Nephron progenitor cell (in vitro differentiated cells): ENCODE results near the gene LMBR1.

Experiments
- DNase-seq: peaks from one replicate; pipeline ENCODE4 v3.0.0; 2021
- H3K27ac Mint-ChIP-seq: 2 replicates; pipeline ENCODE4 v1.8.0; 2021; ENCODE audit warnings: mild to moderate bottlenecking, moderate library complexity, mixed read lengths
- H3K27me3 Mint-ChIP-seq: 2 replicates; pipeline ENCODE4 v1.8.0; 2021; ENCODE audit warnings: mild to moderate bottlenecking, low read depth, mixed read lengths; ENCODE audit not compliant: poor library complexity
- H3K36me3 Mint-ChIP-seq: 2 replicates; pipeline ENCODE4 v1.8.0; 2021; ENCODE audit warnings: low read depth, mixed read lengths
- H3K4me1 Mint-ChIP-seq: 2 replicates; pipeline ENCODE4 v1.8.0; 2021; ENCODE audit warnings: mixed read lengths
- H3K4me3 Mint-ChIP-seq: 2 replicates; pipeline ENCODE4 v1.8.0; 2021; ENCODE audit warnings: mild to moderate bottlenecking, moderate library complexity, mixed read lengths
- H3K9me3 Mint-ChIP-seq: 2 replicates; pipeline ENCODE4 v1.8.0; 2021; ENCODE audit warnings: mild to moderate bottlenecking, moderate library complexity, mixed read lengths
- CTCF ChIP-seq: fragments of 200-600 bp; sonication (generic); IDR thresholded peaks from 2 replicates; pipeline ENCODE4 v1.5.0; 2021; ENCODE audit warnings: antibody characterized with exemption

The LMBR1 gene

DNA sequence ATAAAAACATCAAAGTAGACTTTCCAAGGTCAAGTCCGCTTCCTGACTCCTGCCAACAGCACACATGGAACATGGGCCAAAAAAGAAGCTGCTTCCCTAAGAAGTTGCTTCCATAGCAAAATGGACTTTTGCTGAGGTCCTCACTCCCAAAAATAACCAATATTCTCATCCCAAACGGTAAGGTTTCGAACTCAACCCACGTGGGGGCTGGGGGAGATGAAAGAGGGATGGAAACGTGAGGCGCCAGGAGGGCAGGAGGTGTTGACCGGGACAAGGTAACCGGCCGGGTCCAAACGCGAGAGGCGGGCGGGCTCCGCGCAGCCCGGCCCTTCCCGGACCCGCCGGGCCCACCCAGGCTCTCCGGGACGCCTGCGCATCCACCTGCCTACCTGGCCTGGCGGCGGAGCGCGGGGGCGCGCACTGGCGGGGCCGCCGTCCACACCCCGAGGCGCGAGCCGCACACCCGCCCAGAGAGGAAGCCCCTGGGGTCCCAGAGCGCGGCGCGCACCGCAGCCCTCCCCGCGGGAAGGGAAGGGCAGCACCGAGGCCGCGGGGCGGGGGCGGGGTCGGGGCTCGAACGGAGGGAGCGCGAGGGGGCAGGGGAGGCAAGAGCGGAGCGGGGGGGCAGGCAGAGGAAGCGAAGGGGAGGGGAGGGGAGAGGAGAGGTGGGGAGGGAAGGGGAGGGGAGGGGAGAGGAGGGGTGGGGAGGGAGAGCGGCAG lies 742 bp downstream of the LMBR1 start:
- TF ChIP-seq CTCF = no peak
- peaks cover 7% of the 10 kb centered on the region for H3K27me3 Mint-ChIP-seq
- peak overlapping the region; percentile 94 for H3K4me3 Mint-ChIP-seq
- H3K9me3 Mint-ChIP-seq = peaks cover 13% of the 10 kb centered on the region
- peak; percentile 76 for DNase-seq
- peaks cover 26% of the 10 kb centered on the region for H3K4me1 Mint-ChIP-seq
- H3K36me3 Mint-ChIP-seq = peaks cover 24% of the 10 kb centered on the region
- peak overlapping the region; percentile 91 for H3K27ac Mint-ChIP-seq

DNA sequence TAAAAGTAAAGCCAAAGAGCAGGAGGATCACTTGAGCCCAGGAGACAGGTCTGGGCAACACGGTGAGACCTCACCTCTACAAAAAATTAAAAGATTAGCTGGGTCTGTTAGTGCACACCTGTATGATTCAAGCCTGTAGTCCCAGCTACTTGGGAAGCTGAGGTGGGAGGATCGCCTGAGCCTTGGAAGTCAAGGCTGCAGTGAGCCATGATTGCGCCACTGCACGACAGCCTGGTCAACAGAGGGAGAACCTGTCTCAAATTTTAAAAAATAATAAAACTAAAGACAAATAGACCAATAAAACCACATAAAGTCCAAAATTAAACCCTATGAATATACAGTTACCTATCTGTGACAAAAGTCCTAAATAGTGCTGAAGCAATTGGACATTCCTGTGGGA lies 3.2 kb downstream of the LMBR1 start:
- Mint-ChIP-seq H3K27me3 (peaks cover 3% of the 10 kb centered on the region), H3K9me3 (peaks cover 13% of the 10 kb centered on the region), H3K4me1 (peaks cover 26% of the 10 kb centered on the region), H3K27ac (no peak overlapping the region), H3K36me3 (peaks cover 34% of the 10 kb centered on the region), H3K4me3 (no peak overlapping the region)
- no peak for DNase-seq
- no peak for TF ChIP-seq CTCF

DNA sequence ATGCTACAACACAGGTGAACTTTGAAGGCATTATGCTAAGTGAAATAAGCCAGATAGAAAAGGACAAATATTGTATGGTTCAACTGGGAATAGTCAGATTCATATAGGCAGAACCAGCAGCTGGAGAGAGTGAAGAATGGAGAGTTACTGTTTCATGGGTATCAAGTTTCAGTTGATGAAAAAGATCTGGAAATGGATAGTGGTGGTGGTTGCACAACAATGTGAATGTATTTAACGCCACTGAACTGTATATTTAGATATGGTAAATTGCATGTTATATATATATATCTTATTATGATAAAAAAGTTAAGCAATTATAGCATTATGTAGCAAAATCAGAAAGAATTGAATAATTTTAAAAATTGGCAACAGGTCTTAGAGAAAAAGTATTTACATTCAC lies 3.9 kb downstream of the LMBR1 start:
- peaks cover under 1% of the 10 kb centered on the region for H3K27me3 Mint-ChIP-seq
- no peak overlapping the region for H3K27ac Mint-ChIP-seq
- DNase-seq = no peak
- peaks cover 19% of the 10 kb centered on the region for H3K9me3 Mint-ChIP-seq
- peaks cover 26% of the 10 kb centered on the region for H3K4me1 Mint-ChIP-seq
- H3K36me3 Mint-ChIP-seq = peaks cover 41% of the 10 kb centered on the region
- H3K4me3 Mint-ChIP-seq = no peak overlapping the region
- TF ChIP-seq CTCF = no peak

GRCh38 chr7:156886020-156886795 lies 6.8 kb downstream of the LMBR1 start:
- H3K27ac Mint-ChIP-seq = no peak overlapping the region
- no peak overlapping the region for H3K4me3 Mint-ChIP-seq
- TF ChIP-seq CTCF = no peak
- H3K9me3 Mint-ChIP-seq = peaks cover 44% of the 10 kb centered on the region
- H3K27me3 Mint-ChIP-seq = no peaks in the 10 kb centered on the region
- peaks cover 16% of the 10 kb centered on the region for H3K4me1 Mint-ChIP-seq
- peaks cover 70% of the 10 kb centered on the region for H3K36me3 Mint-ChIP-seq
- DNase-seq = no peak

GRCh38 chr7:156881679-156882078 lies 11.3 kb downstream of the LMBR1 start:
- Mint-ChIP-seq H3K9me3 (peaks cover 73% of the 10 kb centered on the region), H3K4me1 (no peaks in the 10 kb centered on the region), H3K27ac (no peak overlapping the region), H3K36me3 (peaks cover 82% of the 10 kb centered on the region), H3K27me3 (no peaks in the 10 kb centered on the region), H3K4me3 (no peak overlapping the region)
- no peak for TF ChIP-seq CTCF
- no peak for DNase-seq
